ENCODE measurements around the gene RUNX3.
"Not testable (repeated sequence)": the region's sequence is repeated elsewhere in the genome, so short reads cannot be mapped to it uniquely, and the experiment has no call there.

RUNX3 gene

DNA sequence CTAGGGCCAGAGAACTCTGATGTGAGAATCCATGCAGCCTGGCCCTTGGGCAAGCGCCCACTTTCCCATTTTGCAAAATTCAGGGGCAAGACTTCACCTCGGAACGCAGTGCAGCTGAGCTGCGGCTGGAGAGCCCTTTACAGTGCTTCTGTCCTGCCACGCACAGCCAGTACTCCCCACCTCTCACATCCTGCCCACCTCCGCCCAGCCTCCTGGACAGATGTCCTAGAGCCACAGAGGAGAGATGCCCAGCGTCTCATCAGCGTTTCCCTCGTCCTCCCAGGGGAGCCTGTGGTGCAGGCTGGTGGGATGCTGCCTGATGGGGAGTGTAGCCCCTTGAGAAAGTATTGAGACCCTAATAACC is 29.6 kb downstream of the RUNX3 start:
- Mint-ChIP-seq H3K4me1 (ENCODE audit: low read depth) (peaks cover 39% of the 10 kb centered on the region), H3K9me3 (ENCODE audit: low read depth) (no peaks in the 10 kb centered on the region), H3K27ac (peak overlapping the region; percentile 79), H3K36me3 (no peaks in the 10 kb centered on the region), H3K27me3 (no peaks in the 10 kb centered on the region), H3K4me3 (peak overlapping the region; percentile 13)

DNA sequence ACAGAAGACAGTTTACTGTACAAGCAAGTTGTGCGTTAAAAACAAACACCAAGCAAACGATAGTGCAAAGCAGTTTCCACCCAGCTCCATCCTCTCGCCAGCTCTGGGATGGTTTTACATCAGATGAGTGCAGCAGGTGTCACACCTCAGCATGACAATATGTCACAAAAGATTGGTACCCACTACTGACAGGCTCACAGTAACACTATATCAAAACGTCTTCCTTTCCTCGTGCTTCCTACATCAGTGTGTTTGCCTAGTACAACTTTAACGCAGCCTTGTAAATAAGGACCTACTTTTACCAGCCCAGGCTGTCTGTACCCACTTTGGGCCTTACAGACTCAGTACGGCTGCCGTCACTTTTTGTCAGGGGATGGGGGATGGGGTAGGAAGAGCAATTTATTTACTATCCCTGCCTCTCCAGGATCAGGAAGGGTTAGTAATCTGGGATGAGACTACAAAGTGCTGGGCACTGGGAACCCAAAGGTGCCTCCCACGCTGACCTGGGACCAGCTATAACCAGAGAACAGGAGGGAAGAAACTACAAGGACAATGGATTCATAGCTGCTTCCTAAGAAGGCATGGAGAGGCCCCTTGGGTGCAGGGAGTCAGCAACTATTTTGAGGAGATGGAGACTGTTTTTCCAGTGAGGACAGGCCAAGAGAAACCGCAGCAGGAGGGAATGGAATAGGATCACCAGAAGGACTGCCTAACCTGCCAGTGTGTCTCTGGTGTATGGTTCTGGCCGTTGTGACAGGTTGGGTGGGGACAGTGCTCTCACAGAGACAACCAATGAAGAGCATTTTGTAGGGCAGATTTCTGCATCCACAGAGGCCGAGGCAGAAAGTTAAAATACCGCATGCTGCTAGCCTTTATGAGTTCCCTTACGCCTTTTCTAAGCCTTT is 30.2 kb downstream of the RUNX3 start:
- Mint-ChIP-seq H3K9me3 (ENCODE audit: low read depth) (no peaks in the 10 kb centered on the region), H3K27me3 (no peaks in the 10 kb centered on the region), H3K4me1 (ENCODE audit: low read depth) (peaks cover 39% of the 10 kb centered on the region), H3K27ac (peak overlapping the region; percentile 79), H3K4me3 (no peak overlapping the region), H3K36me3 (no peaks in the 10 kb centered on the region)

DNA sequence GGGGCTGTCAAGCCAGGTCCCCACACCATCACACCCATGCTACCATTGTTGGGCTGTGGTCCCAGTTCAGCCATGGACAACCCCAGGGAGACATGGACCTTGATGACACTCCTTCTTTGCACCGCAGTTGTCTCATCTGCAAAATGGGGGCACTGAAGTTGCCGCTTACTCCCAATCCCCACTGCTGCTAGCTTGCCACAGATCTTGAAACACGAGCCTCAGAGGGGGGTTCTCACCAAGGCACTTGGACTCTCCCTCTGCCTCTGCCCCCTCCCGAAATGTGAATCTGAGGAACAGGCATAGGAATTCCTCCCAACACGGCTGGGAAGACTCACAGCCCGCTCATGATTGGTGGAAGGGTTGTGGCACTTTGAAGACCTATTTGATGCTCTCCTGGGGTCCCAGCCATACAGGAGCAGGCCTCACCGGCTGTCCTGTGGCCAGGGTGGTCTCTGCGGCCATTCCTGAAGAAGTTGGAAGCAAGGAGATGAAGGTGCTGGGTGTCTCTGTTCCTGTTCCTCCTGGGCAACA is 31.1 kb downstream of the RUNX3 start:
- Mint-ChIP-seq H3K4me1 (ENCODE audit: low read depth) (peaks cover 37% of the 10 kb centered on the region), H3K27ac (peak overlapping the region; percentile 79), H3K4me3 (no peak overlapping the region), H3K27me3 (no peaks in the 10 kb centered on the region), H3K36me3 (no peaks in the 10 kb centered on the region), H3K9me3 (ENCODE audit: low read depth) (no peaks in the 10 kb centered on the region)

DNA sequence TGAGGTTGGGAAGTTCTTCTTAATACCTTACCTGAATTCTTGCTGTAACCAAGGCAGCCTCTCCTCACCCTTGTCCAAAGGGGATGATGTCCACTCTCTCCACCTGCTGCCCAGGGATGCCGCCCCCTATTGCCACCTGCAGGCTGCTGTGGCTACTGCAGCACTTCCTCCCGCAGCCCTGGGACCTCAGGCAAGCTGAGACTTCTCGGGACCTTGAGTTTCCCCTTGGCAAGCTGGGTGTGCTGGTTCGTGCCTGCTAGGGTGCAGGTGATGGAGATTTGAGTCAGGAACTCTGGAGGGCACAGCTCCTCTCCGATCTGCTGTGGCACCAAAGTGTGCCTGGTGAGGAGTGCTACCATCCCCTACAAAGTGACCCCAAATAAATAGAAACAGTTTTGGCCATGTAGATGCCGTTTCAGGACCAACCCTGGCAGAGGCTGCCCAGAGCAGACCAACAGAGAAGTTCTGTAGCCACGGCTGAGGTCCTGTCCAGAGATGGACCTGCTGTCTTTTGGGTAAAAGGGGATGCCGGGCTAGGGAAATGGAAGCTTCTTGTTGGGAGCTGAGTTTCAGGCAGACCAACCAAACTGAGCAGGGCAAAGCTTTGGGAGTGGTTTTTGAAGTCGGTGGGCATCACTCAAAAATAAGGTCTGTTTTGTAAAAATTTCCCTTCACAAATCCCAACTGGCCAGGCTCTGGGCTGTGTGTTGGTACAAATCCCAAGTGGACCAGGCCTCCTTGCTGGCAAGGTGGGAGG is 31.7 kb downstream of the RUNX3 start:
- Mint-ChIP-seq H3K4me3 (no peak overlapping the region), H3K27ac (peak overlapping the region; percentile 79), H3K27me3 (no peaks in the 10 kb centered on the region), H3K36me3 (no peaks in the 10 kb centered on the region), H3K9me3 (ENCODE audit: low read depth) (no peaks in the 10 kb centered on the region), H3K4me1 (ENCODE audit: low read depth) (peaks cover 34% of the 10 kb centered on the region)

DNA sequence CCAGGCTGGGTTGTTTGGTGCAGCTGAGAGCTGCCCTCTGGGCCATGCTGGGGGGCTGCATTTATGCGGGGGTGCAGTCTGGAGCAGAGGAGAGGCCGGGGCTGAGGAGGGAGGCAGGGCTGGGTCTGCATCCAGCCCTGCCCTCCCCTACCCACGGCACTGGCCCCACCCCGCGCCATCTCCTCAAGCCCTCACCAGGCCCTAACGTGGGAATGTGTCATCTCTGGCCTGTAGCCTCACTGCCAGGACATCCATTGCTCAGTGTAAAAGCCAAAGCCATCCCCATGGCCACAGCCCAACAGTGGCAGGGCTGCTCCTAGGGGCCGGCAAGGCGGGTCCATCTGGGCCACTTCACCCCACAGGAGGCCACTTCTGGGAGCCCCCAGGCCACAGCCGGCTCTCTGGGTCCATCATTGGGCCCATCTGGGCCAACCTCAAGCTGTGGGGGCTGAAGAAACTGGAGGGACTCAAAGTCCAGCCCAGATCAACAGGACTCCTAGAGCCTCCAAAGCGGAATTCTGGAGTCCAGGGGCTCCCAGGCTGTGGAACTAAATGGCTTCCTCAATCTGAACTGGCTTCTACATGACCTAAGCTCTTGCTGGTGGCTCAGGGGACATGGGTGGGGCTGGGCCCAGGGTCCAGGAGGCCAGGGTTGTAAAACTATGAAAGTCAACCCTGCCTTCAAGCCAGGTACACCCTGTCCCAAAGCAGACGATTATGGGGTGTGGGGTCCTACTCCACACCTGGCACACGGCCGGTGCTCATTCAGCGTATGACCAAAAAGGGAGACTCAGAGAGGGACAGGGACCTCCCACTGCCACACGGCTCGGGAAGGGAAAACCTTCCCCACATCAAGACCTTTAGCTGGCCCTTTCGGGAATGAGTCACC is 32.6 kb downstream of the RUNX3 start:
- Mint-ChIP-seq H3K4me1 (ENCODE audit: low read depth) (peaks cover 34% of the 10 kb centered on the region), H3K27me3 (no peaks in the 10 kb centered on the region), H3K36me3 (peaks cover 7% of the 10 kb centered on the region), H3K27ac (peak overlapping the region; percentile 34), H3K4me3 (no peak overlapping the region), H3K9me3 (ENCODE audit: low read depth) (peaks cover 4% of the 10 kb centered on the region)

DNA sequence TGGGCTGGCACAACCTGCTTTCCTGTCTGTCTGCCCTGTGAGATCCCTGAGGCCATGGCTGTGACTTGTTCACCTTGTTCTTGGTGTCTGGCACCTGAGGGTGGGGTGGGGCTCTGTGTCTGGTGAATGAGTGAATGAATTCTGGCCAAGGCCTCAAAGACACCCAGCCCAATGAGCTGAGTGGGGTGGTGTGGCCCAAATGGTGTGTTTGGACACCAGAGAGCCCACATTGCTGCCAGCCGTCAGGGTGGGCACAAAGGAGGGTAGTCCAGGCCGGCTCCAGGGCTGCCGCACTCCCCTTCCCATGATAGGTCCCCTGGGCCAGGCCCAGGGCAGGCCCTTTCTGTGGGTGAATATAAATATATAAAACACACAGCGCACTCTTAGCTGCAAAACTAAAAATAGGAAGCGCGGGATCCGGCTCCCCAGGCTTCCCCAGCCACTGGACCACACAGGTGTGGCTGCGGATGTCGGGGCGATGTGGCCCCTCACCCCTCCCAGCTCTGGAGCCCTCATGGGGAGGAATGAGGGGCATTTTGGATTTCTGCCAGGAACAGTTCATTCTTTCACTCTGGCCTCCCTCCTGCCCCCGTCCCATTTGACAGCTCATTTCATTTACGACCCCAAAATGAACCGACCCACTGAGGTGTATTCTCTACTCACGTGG is 33.3 kb downstream of the RUNX3 start:
- H3K27me3 Mint-ChIP-seq = no peaks in the 10 kb centered on the region
- peaks cover 34% of the 10 kb centered on the region for H3K4me1 Mint-ChIP-seq (ENCODE audit: low read depth)
- H3K27ac Mint-ChIP-seq = peak overlapping the region; percentile 30
- H3K9me3 Mint-ChIP-seq (ENCODE audit: low read depth) = peaks cover 6% of the 10 kb centered on the region
- peaks cover 9% of the 10 kb centered on the region for H3K36me3 Mint-ChIP-seq
- H3K4me3 Mint-ChIP-seq = no peak overlapping the region

DNA sequence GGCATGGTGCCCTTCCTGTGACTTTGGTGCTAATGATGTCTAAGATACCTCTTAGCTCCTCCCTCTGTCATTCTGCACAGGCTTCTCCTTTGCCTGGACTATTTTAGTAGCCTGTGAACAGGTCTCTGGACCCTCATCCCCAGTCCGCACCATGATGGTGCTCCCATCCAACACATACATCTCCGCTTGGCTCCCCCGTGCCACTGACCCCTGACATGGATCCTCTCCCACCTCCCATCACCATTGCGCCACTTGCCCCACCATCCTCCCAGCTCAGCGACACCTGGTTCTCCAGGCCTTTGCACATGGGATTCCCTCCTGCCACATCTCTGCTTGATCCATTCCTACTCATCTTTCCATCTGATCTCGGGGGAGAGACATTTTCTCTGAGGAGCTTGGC is 33.9 kb downstream of the RUNX3 start:
- H3K4me1 Mint-ChIP-seq (ENCODE audit: low read depth) = peaks cover 31% of the 10 kb centered on the region
- peaks cover 9% of the 10 kb centered on the region for H3K36me3 Mint-ChIP-seq
- H3K9me3 Mint-ChIP-seq (ENCODE audit: low read depth) = peaks cover 6% of the 10 kb centered on the region
- H3K4me3 Mint-ChIP-seq = no peak overlapping the region
- peak overlapping the region; percentile 30 for H3K27ac Mint-ChIP-seq
- no peaks in the 10 kb centered on the region for H3K27me3 Mint-ChIP-seq

DNA sequence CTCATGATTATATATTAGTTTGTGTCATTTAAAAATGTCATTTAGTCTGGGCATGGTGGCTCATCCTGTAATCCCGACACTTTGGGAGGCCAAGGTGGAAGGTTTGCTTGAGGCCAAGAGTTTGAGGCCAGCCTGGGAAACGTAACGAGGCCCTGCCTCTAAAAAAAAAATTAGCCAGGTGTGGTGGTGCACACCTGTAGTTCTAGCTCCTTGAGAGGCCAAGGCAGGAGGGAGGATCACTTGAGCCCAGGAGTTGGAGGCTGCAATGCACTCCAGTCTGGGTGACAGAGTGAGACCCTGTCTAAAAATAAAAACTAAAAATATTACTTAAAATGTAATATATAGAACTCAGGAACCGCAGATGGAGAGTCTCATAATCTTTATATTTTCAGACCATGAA is 34.6 kb downstream of the RUNX3 start:
- peaks cover 6% of the 10 kb centered on the region for H3K9me3 Mint-ChIP-seq (ENCODE audit: low read depth)
- no peak overlapping the region for H3K27ac Mint-ChIP-seq
- H3K36me3 Mint-ChIP-seq = peaks cover 9% of the 10 kb centered on the region
- no peak overlapping the region for H3K4me3 Mint-ChIP-seq
- H3K27me3 Mint-ChIP-seq = no peaks in the 10 kb centered on the region
- peaks cover 29% of the 10 kb centered on the region for H3K4me1 Mint-ChIP-seq (ENCODE audit: low read depth)

DNA sequence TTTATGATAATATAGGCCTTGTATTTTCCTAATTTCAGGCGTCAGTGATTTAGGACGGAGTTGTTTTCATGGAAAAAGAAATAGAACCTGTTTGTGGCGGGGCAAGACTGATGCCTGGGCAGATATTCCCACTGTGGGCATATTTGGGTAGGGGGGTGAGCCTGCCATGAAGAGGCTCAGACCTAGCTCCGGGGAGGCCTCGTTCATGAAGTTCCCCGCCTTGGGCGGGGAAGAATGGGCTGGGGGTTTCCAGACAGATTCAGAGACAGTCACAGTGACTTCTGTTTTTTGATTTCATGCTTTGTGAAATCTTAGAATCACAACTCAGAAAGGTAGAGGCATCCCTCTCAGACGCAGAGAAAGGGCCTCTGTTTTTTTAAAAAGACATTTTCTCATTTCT is 36.1 kb downstream of the RUNX3 start:
- Mint-ChIP-seq H3K36me3 (peaks cover 9% of the 10 kb centered on the region), H3K4me3 (no peak overlapping the region), H3K27ac (no peak overlapping the region), H3K27me3 (no peaks in the 10 kb centered on the region), H3K9me3 (ENCODE audit: low read depth) (peaks cover 6% of the 10 kb centered on the region), H3K4me1 (ENCODE audit: low read depth) (peaks cover 15% of the 10 kb centered on the region)

DNA sequence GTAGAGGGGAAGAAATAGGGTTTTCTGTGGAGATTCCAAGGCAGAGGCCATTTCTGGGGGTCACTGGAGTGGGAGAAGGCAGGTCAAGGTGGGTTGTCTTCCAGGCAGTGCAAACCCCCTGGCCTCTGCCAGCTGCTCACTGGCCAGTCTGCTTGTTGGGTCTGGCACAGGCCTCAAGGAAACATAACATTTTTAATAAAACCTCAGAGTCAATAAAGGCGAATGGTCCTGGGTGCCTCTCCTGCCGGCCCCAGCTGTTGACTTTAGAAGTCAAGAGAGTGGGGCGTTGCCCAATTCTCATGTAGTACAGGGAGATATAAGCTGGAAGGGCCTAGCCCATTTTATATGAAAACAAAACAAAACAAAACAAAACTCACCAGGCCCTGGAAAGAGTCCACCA is 36.6 kb downstream of the RUNX3 start:
- H3K36me3 Mint-ChIP-seq = peaks cover 9% of the 10 kb centered on the region
- no peaks in the 10 kb centered on the region for H3K27me3 Mint-ChIP-seq
- no peak overlapping the region for H3K27ac Mint-ChIP-seq
- peaks cover 10% of the 10 kb centered on the region for H3K4me1 Mint-ChIP-seq (ENCODE audit: low read depth)
- H3K9me3 Mint-ChIP-seq (ENCODE audit: low read depth) = peaks cover 6% of the 10 kb centered on the region
- no peak overlapping the region for H3K4me3 Mint-ChIP-seq

DNA sequence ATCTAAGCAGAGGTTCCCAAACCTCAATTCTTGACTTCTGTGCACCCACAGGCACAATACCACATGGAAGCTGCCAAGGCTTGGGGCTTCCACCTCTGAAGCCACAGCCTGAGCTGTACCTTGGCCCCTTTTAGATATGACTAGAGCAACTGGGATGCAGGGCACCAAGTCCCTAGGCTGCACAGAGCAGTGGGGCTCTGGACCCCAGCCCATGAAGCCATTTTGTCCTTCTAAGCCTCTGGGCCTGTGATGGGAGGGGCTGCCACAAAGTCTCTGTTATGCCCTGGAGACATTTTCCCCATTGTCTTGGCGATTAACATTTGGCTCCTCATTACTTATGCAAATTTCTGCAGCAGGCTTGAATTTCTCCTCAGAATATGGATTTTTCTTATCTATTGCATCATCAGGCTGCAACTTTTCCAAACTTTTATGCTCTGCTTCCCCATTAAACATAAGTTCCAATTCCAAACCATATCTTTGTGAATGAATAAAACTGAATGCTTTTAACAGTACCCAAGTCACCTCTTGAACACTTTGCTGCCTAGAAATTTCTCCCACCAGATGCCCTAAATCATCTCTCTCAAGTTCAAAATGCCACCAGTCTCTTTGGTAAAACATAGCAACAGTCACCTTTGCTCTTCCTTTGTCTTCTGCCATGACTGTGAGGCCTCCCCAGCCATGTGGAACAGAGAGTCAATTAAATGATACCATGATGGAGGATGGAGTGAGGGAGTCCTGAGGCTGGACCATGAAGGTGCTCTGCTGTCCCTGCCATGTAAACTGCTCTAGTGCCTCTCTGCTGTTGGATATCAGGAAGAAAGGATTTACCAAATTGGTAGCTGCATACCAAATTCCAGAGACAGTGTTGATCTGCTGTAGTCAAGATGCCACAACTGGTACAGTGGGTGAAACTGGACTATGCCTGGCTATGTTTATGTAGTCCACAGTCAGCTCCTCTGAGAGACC is 37.6 kb downstream of the RUNX3 start:
- Mint-ChIP-seq H3K4me3 (no peak overlapping the region), H3K9me3 (ENCODE audit: low read depth) (peaks cover 6% of the 10 kb centered on the region), H3K27me3 (no peaks in the 10 kb centered on the region), H3K36me3 (peaks cover 9% of the 10 kb centered on the region), H3K27ac (peak overlapping the region; percentile 36), H3K4me1 (ENCODE audit: low read depth) (peaks cover 4% of the 10 kb centered on the region)

DNA sequence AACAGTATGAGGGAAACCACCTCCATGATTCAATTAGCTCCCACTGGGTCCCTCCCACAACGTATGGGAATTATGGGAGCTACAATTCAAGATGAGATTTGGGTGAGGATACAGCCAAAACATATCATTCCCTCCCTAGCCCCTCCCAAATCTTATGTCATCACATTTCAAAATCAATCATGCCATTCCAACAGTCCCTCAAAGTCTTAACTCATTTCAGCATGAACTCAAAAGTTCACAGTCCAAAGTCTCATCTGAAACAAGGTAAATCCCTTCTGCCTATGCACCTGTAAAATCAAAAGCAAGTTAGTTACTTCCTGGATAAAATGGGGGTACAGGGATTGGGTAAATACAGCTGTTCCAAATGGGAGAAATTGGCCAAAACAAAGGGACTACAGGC is 38.7 kb downstream of the RUNX3 start:
- not testable (repeated sequence) for H3K27ac Mint-ChIP-seq; H3K4me3 Mint-ChIP-seq; H3K9me3 Mint-ChIP-seq (ENCODE audit: low read depth); H3K27me3 Mint-ChIP-seq; H3K4me1 Mint-ChIP-seq (ENCODE audit: low read depth); H3K36me3 Mint-ChIP-seq

DNA sequence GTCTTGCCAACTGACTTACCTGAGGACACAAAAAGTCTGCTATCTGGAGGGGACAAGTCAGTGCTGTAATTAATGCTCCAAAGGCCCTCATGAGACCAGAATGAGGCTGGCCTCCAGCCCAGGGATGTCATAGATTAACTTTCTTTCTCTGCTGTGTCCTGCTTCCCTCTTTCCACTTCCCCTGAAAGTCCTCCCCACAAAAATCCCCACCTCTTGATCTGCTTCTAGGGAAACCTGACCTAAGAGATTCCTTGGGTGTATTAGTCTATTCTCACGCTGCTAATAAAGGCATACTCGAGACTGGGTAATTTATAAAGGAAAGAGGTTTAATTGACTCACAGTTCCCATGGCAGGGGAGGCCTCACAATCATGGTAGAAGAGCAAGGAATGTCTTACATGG is 39.2 kb downstream of the RUNX3 start:
- Mint-ChIP-seq H3K9me3 (ENCODE audit: low read depth) (peaks cover 6% of the 10 kb centered on the region), H3K27me3 (no peaks in the 10 kb centered on the region), H3K27ac (no peak overlapping the region), H3K4me3 (no peak overlapping the region), H3K36me3 (peaks cover 9% of the 10 kb centered on the region), H3K4me1 (ENCODE audit: low read depth) (no peaks in the 10 kb centered on the region)
